WTC11 (cell line): ENCODE data around the gene BMP2.

Experiments
- CTCF ChIP-seq: fragments of 200-600 bp; IDR thresholded peaks from 2 replicates; pipeline ENCODE4 v1.8.0; 2022; ENCODE audit warnings: antibody characterized with exemption
- ESRRA ChIP-seq: sonication (generic); formaldehyde crosslinking; IDR thresholded peaks from 2 replicates; pipeline ENCODE4 v1.8.1; 2022; ENCODE audit warnings: mild to moderate bottlenecking, missing genetic modification reagents, borderline replicate concordance
- FOXK1 ChIP-seq: sonication (generic); formaldehyde crosslinking; IDR thresholded peaks from 2 replicates; pipeline ENCODE4 v1.8.0; 2022; ENCODE audit warnings: mild to moderate bottlenecking, moderate library complexity, missing genetic modification reagents
- IRF1 ChIP-seq: sonication (generic); formaldehyde crosslinking; IDR thresholded peaks from 2 replicates; pipeline ENCODE4 v1.8.0; 2023; ENCODE audit warnings: missing genetic modification reagents
- MXD4 ChIP-seq: fragments of 250-450 bp; sonication (Bioruptor Pico); IDR thresholded peaks from 2 replicates; pipeline ENCODE4 v1.8.0; 2021; ENCODE audit warnings: mild to moderate bottlenecking, moderate library complexity, borderline replicate concordance
- NFYB ChIP-seq: sonication (generic); formaldehyde crosslinking; conservative IDR thresholded peaks from 2 replicates; pipeline ENCODE4 v1.8.0; 2022; ENCODE audit warnings: low read depth, missing genetic modification reagents
- PRDM15 ChIP-seq: sonication (generic); formaldehyde crosslinking; IDR thresholded peaks from 2 replicates; pipeline ENCODE4 v1.8.0; 2022; ENCODE audit warnings: missing genetic modification reagents

GRCh38 chr20:6769903-6770785 is 2.7 kb downstream of the BMP2 start:
- no peak for TF ChIP-seq FOXK1 (CRISPR knock-in tag)
- no peak for TF ChIP-seq CTCF
- no peak for TF ChIP-seq MXD4
- no peak for TF ChIP-seq IRF1 (CRISPR knock-in tag)
- no peak for TF ChIP-seq NFYB (CRISPR knock-in tag)
- no peak for TF ChIP-seq ESRRA (CRISPR knock-in tag)
- TF ChIP-seq PRDM15 (CRISPR knock-in tag), result no peak
